ENCODE measurements around the gene FOXF2.

DNA sequence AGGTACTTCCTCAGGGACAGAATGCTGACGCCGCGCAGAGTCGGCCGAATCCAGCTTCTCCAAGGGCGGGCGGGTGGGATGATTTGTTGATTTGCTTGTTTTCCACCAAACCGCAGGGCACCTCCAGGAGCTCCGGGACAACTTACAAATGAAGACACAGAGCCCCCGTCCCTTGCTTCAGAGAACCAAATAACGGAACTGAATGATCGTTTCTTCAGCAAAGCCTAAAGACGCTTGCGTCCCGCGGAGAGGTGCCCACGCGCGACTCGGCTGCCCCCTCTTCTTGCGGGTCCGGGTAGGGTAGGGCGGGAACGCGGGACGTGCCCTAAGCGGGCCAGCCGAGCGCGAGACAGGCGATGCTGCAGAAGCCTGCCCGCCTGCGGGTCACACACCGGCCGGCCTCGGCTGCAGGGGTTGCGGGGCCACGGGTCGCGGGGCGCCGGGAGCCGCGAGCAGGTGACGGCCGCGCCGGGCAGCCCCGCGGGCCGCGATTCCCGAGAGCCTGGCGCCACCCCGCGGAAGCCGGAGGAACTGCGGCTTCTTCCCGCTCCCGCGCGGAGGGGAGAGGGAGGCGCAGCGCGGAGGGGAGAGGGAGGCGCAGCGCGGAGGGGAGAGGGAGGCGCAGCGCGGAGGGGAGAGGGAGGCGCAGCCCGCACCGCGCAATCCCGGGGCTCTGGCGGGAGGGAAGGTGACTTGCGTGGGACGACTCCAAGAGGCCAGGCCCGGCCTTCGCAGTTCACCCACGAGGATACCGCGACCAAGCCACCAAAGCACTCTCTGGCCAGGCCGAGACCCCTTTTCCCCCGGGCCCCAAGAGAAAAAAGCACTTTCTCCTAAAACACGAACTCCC is 7.7 kb upstream of the FOXF2 start:
- TF ChIP-seq EZH2 (IDR thresholded peaks at IDR 0.05; ENCODE audit: low read depth, unreplicated experiment) (no peak), ZNF331 (CRISPR knock-in tag; IDR thresholded peaks at IDR 0.05; ENCODE audit: low read depth) (no peak)
- TF ChIP-seq, protein P1, sequence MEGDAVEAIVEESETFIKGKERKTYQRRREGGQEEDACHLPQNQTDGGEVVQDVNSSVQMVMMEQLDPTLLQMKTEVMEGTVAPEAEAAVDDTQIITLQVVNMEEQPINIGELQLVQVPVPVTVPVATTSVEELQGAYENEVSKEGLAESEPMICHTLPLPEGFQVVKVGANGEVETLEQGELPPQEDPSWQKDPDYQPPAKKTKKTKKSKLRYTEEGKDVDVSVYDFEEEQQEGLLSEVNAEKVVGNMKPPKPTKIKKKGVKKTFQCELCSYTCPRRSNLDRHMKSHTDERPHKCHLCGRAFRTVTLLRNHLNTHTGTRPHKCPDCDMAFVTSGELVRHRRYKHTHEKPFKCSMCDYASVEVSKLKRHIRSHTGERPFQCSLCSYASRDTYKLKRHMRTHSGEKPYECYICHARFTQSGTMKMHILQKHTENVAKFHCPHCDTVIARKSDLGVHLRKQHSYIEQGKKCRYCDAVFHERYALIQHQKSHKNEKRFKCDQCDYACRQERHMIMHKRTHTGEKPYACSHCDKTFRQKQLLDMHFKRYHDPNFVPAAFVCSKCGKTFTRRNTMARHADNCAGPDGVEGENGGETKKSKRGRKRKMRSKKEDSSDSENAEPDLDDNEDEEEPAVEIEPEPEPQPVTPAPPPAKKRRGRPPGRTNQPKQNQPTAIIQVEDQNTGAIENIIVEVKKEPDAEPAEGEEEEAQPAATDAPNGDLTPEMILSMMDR (conservative IDR thresholded peaks at IDR 0.05; ENCODE audit: low read depth in 2 of 2): peak; percentile 49 to 76

All from GM23338 (cell line).